ENCODE results near the gene HDAC11.

The HDAC11 gene

GRCh38 chr3:13550791-13551360 lies 70.8 kb downstream of the HDAC11 start:
- DNase-seq (ENCODE audit: extremely low spot score, insufficient read length, low read depth) (no peak), FAIRE-seq (no peak)

- no peak for DNase-seq (ENCODE audit: extremely low spot score, insufficient read length, low read depth)
- FAIRE-seq, result no peak
These were observed 72.9 kb downstream of the HDAC11 start for GRCh38 chr3:13552857-13553652.

DNA sequence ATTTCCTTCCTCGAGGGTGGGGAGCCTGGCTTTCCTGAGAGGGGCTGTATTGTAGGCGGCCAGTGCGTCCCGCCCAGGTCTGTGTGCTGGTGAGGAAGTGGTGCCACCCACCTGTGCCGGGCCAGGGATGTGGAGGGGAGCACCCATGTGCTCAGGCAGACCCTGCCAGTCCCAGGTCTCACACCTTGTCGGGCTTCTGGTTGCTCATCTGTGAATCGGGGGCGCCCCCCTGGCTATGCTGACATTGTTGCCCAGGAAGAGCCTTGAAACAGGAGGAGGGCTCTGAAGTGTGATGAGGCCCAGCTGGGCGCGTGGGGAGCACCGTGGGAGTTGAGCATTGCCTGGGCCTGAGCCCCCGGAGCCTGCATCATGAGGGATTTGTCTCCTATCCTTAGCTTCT lies 73.6 kb downstream of the HDAC11 start:
- FAIRE-seq (no peak), DNase-seq (ENCODE audit: extremely low spot score, insufficient read length, low read depth) (no peak)

- no peak for DNase-seq (ENCODE audit: extremely low spot score, insufficient read length, low read depth)
- no peak for FAIRE-seq
These were observed 75.6 kb downstream of the HDAC11 start for GRCh38 chr3:13555753-13556152.
